GM23248 (cell line): ENCODE results near the gene PTPN21.

ENCODE experiments used
- EZH2 ChIP-seq: fragments of 200-600 bp; sonication (generic); IDR thresholded peaks from 2 replicates; pipeline ENCODE4 v1.6.1; 2018; ENCODE audit warnings: antibody characterized with exemption, mild to moderate bottlenecking; ENCODE audit not compliant: insufficient read depth, poor library complexity, severe bottlenecking
- EZH2phosphoT487 ChIP-seq: fragments of 200-600 bp; sonication (generic); IDR thresholded peaks from 2 replicates; pipeline ENCODE4 v1.6.1; 2018; ENCODE audit warnings: antibody characterized with exemption, moderate library complexity, mild to moderate bottlenecking, low read depth; ENCODE audit not compliant: insufficient read depth

GRCh38 chr14:88452231-88452630 lies 102.6 kb downstream of the PTPN21 start:
- TF ChIP-seq EZH2phosphoT487 (no peak), EZH2 (no peak)
